ENCODE data around the gene ITCH. TPM values are rescaled to one million over a fixed set of nuclear protein-coding genes. Genes with fewer than 3 reads are reported as not detected.
A peak's percentile ranks its signal among the peaks of the same experiment; 100 is the strongest.

ITCH gene
- total and polyA plus RNA-seq, 2 of the 8 experiments (the other 6 are each of a cell fraction or from before 2014, with no cell fraction given), result 3.9 to 45.2 TPM

GRCh38 chr20:34363465-34364222, 571 bp downstream of the ITCH start (continued):
- TF ChIP-seq USF2 (IDR thresholded peaks at IDR 0.05; ENCODE audit: low read length) (no peak), RBBP5 (IDR thresholded peaks at IDR 0.05; ENCODE audit: borderline replicate concordance, low read depth, low read length) (peak; percentile 21; the same call in 1 of the 2 replicates), SAP30 (IDR thresholded peaks at IDR 0.05; ENCODE audit: insufficient read depth, insufficient replicate concordance, low read length) (no peak), NANOG (IDR thresholded peaks at IDR 0.05; ENCODE audit: insufficient read depth, low read depth, low read length, poor library complexity, severe bottlenecking) (no peak), GABPA (IDR thresholded peaks at IDR 0.05; ENCODE audit: borderline replicate concordance, insufficient read depth, low read length) (no peak), FOSL1 (IDR thresholded peaks at IDR 0.05; ENCODE audit: insufficient read depth, low read depth, low read length) (no peak), SP1 (IDR thresholded peaks at IDR 0.05; ENCODE audit: low read depth, low read length) (no peak), RAD21 (IDR thresholded peaks at IDR 0.05 in 1 of 2, conservative IDR thresholded peaks at IDR 0.05 in 1 of 2; ENCODE audit: low read depth in 2 of 2, low read length in 2 of 2) (no peak), MAFK (IDR thresholded peaks at IDR 0.05; ENCODE audit: low read depth, low read length) (no peak), KDM4A (IDR thresholded peaks at IDR 0.05; ENCODE audit: low read depth, low read length, severe bottlenecking) (peak; percentile 89), KDM5A (IDR thresholded peaks at IDR 0.05; ENCODE audit: low read length) (no peak), RFX5 (IDR thresholded peaks at IDR 0.05; ENCODE audit: borderline replicate concordance, low read depth, low read length) (no peak), RXRA (IDR thresholded peaks at IDR 0.05; ENCODE audit: insufficient read depth, low read depth, low read length) (no peak), ZNF274 (IDR thresholded peaks at IDR 0.05; ENCODE audit: borderline replicate concordance, extremely low read depth, low read length) (no peak), YY1 (IDR thresholded peaks at IDR 0.05; ENCODE audit: low read depth, low read length) (no peak), EP300 (IDR thresholded peaks at IDR 0.05; ENCODE audit: borderline replicate concordance in 1 of 2, low read depth in 2 of 2, low read length in 2 of 2) (no peak), POLR2A (IDR thresholded peaks at IDR 0.05; ENCODE audit: control extremely low read depth in 1 of 2, low read depth in 2 of 2, low read length in 2 of 2) (no peak), HDAC6 (IDR thresholded peaks at IDR 0.05; ENCODE audit: low read depth, low read length) (no peak), BACH1 (IDR thresholded peaks at IDR 0.05; ENCODE audit: low read length) (no peak), HDAC2 (IDR thresholded peaks at IDR 0.05; ENCODE audit: borderline replicate concordance in 1 of 2, low read depth in 2 of 2, low read length in 2 of 2) (peak; percentile 25 to 36; a peak in 1 of 4 replicates), TCF12 (IDR thresholded peaks at IDR 0.05; ENCODE audit: low read depth, low read length) (no peak), CHD1 (IDR thresholded peaks at IDR 0.05; ENCODE audit: low read depth, low read length) (no peak), KDM1A (IDR thresholded peaks at IDR 0.05; ENCODE audit: borderline replicate concordance, low read length) (no peak)
